Measurements from ENCODE around the gene SMAP2.

Gene SMAP2

GRCh38 chr1:40390857-40391256, 17.3 kb downstream of the SMAP2 start:
- no peak for DNase-seq (ENCODE audit: low spot score)

- no peak for DNase-seq (ENCODE audit: low spot score)
Measured at GRCh38 chr1:40391688-40392145, 18.2 kb downstream of the SMAP2 start.

- no peak for DNase-seq (ENCODE audit: low spot score)
Measured at GRCh38 chr1:40392221-40392620, 18.7 kb downstream of the SMAP2 start.

GRCh38 chr1:40393173-40393572, 19.6 kb downstream of the SMAP2 start:
- no peak for DNase-seq (ENCODE audit: low spot score)

- no peak for DNase-seq (ENCODE audit: low spot score)
Measured at GRCh38 chr1:40394491-40395172, 21.1 kb downstream of the SMAP2 start.

- DNase-seq (ENCODE audit: low spot score), result no peak
Measured at GRCh38 chr1:40395190-40396175, 22.0 kb downstream of the SMAP2 start.

- no peak for DNase-seq (ENCODE audit: low spot score)
Measured at GRCh38 chr1:40396420-40396819, 22.9 kb downstream of the SMAP2 start.

- no peak for DNase-seq (ENCODE audit: low spot score)
Measured at GRCh38 chr1:40397258-40397657, 23.7 kb downstream of the SMAP2 start.

- DNase-seq (ENCODE audit: low spot score), result no peak
Measured at GRCh38 chr1:40399984-40400704, 26.6 kb downstream of the SMAP2 start.

- DNase-seq (ENCODE audit: low spot score), result no peak
Measured at GRCh38 chr1:40401473-40402201, 28.1 kb downstream of the SMAP2 start.

- no peak for DNase-seq (ENCODE audit: low spot score)
Measured at GRCh38 chr1:40404670-40405462, 31.3 kb downstream of the SMAP2 start.

GRCh38 chr1:40405812-40406211, 32.3 kb downstream of the SMAP2 start:
- no peak for DNase-seq (ENCODE audit: low spot score)

GRCh38 chr1:40407453-40407852, 33.9 kb downstream of the SMAP2 start:
- no peak for DNase-seq (ENCODE audit: low spot score)

- no peak for DNase-seq (ENCODE audit: low spot score)
Measured at GRCh38 chr1:40409467-40409866, 35.9 kb downstream of the SMAP2 start.

- DNase-seq (ENCODE audit: low spot score), result no peak
Measured at GRCh38 chr1:40411294-40411693, 37.8 kb downstream of the SMAP2 start.

GRCh38 chr1:40411843-40412242, 38.3 kb downstream of the SMAP2 start:
- DNase-seq (ENCODE audit: low spot score), result no peak

GRCh38 chr1:40413527-40414252, 40.2 kb downstream of the SMAP2 start:
- DNase-seq (ENCODE audit: low spot score), result no peak

GRCh38 chr1:40414331-40414730, 40.8 kb downstream of the SMAP2 start:
- DNase-seq (ENCODE audit: low spot score), result no peak

- DNase-seq (ENCODE audit: low spot score), result no peak
Measured at GRCh38 chr1:40416709-40417108, 43.2 kb downstream of the SMAP2 start.
